Mesothelial cell of epicardium (in vitro differentiated cells): Measurements from ENCODE around the gene PPA1. TPM values are rescaled to one million over a fixed set of nuclear protein-coding genes. Genes with fewer than 3 reads are reported as not detected.
"Not testable (repeated sequence)": the region's sequence is repeated elsewhere in the genome, so short reads cannot be mapped to it uniquely, and the experiment has no call there.

ENCODE experiments used
- DNase-seq, 2 experiments: peaks; one replicate each; pipeline ENCODE4 v3.0.0; 2021; ENCODE audit warnings: low spot score in 2 of 2; ENCODE audit not compliant: unreplicated experiment in 2 of 2
- H3K27ac Mint-ChIP-seq: 2 replicates; pipeline ENCODE4 v1.8.0; 2021; ENCODE audit warnings: mixed read lengths
- H3K27me3 Mint-ChIP-seq: 2 replicates; pipeline ENCODE4 v1.8.0; 2021; ENCODE audit warnings: low read depth, mixed read lengths
- H3K36me3 Mint-ChIP-seq: 2 replicates; pipeline ENCODE4 v1.8.0; 2021; ENCODE audit warnings: mixed read lengths
- H3K4me1 Mint-ChIP-seq: 2 replicates; pipeline ENCODE4 v1.8.0; 2021; ENCODE audit warnings: mixed read lengths
- H3K4me3 Mint-ChIP-seq: 2 replicates; pipeline ENCODE4 v1.8.0; 2021; ENCODE audit warnings: mild to moderate bottlenecking, moderate library complexity, mixed read lengths
- H3K9me3 Mint-ChIP-seq: 2 replicates; pipeline ENCODE4 v1.8.0; 2021; ENCODE audit warnings: mixed read lengths
- total RNA-seq: library from RNA; stranded (reverse); gene quantifications from 3 replicates; pipeline ENCODE4 v1.2.1, GENCODE V29; 2021
- TF ChIP-seq, protein P1 (sequence below): fragments of 200-600 bp; sonication (generic); IDR thresholded peaks from one replicate; pipeline ENCODE4 v1.5.0; 2021; ENCODE audit warnings: antibody characterized with exemption; ENCODE audit not compliant: unreplicated experiment

Gene PPA1
- total RNA-seq, 1 donor from 2014 or later = 73.5 TPM

DNA sequence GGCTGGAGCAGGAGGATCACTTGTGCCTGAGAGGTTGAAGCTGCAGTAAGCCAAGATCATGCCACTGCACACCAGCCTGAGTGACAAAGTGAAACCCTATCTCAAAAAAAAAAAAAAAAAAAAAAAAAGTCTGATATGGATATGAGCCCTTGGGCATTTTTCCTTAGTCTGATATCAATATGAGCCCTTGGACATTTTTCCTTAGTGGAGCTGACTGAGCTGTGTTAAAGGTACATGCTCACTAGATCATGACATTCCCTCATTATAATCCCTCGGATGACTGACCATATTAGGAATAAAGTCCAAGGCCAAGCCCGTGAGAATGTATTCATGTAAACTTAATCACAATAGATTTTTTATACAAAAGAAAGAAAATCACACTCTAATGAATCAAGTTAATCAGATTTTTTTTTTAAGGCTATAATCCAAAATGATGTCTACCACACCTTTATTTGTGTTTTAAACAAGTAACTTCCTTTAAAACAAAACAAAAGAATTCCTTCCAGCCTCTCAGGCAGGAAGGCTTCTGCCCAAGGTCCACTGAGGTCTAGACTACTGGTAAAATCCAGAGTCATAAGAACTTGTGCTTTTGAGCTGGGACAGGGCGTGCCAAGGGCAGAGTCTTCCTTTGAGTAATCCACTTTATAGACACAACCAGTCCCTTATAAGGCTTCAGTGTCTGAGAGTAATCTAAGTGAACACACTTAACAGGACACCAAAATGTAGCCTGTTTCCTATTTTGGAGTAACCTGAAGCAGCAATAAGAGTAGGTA is 5.5 kb downstream of the PPA1 start:
- H3K27me3 Mint-ChIP-seq = no peaks in the 10 kb centered on the region
- H3K9me3 Mint-ChIP-seq = no peaks in the 10 kb centered on the region
- H3K4me3 Mint-ChIP-seq = no peak overlapping the region
- no peak for DNase-seq
- H3K4me1 Mint-ChIP-seq = peaks cover 12% of the 10 kb centered on the region
- TF ChIP-seq, protein P1, sequence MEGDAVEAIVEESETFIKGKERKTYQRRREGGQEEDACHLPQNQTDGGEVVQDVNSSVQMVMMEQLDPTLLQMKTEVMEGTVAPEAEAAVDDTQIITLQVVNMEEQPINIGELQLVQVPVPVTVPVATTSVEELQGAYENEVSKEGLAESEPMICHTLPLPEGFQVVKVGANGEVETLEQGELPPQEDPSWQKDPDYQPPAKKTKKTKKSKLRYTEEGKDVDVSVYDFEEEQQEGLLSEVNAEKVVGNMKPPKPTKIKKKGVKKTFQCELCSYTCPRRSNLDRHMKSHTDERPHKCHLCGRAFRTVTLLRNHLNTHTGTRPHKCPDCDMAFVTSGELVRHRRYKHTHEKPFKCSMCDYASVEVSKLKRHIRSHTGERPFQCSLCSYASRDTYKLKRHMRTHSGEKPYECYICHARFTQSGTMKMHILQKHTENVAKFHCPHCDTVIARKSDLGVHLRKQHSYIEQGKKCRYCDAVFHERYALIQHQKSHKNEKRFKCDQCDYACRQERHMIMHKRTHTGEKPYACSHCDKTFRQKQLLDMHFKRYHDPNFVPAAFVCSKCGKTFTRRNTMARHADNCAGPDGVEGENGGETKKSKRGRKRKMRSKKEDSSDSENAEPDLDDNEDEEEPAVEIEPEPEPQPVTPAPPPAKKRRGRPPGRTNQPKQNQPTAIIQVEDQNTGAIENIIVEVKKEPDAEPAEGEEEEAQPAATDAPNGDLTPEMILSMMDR = no peak
- peaks cover 1% of the 10 kb centered on the region for H3K36me3 Mint-ChIP-seq
- no peak overlapping the region for H3K27ac Mint-ChIP-seq

- H3K4me1 Mint-ChIP-seq = peaks cover 9% of the 10 kb centered on the region
- H3K9me3 Mint-ChIP-seq = no peaks in the 10 kb centered on the region
- TF ChIP-seq, protein P1 = no peak
- no peak overlapping the region for H3K4me3 Mint-ChIP-seq
- no peaks in the 10 kb centered on the region for H3K27me3 Mint-ChIP-seq
- peak overlapping the region; percentile 22 for H3K27ac Mint-ChIP-seq
- H3K36me3 Mint-ChIP-seq = no peaks in the 10 kb centered on the region
- no peak for DNase-seq
These were observed 9.5 kb downstream of the PPA1 start for GRCh38 chr10:70223728-70224127.

DNA sequence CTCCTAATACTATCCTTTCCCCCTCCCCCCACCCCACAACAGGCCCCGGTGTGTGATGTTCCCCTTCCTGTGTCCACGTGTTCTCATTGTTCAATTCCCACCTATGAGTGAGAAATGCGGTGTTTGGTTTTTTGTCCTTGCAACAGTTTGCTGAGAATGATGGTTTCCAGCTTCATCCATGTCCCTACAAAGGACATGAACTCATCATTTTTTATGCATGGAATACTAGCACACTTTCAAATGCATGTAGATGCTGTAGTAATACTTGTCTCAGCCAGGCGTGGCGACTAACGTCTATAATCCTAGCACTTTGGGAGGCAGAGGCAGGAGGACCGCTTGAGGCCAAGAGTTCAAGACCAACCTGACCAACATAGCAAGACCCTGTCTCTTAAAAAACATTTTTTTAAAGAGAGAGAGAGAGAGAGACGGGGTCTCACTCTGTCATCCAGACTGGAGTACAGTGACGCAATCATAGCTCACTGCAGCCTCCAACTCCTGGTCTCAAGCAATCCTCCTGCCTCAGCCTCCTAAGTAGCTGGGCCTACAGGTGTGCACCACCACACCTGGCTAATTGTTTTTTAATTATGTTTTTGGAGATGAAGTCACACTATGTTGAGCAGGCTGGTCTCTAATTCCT is 10.3 kb downstream of the PPA1 start:
- H3K4me1 Mint-ChIP-seq = not testable (repeated sequence)

DNA sequence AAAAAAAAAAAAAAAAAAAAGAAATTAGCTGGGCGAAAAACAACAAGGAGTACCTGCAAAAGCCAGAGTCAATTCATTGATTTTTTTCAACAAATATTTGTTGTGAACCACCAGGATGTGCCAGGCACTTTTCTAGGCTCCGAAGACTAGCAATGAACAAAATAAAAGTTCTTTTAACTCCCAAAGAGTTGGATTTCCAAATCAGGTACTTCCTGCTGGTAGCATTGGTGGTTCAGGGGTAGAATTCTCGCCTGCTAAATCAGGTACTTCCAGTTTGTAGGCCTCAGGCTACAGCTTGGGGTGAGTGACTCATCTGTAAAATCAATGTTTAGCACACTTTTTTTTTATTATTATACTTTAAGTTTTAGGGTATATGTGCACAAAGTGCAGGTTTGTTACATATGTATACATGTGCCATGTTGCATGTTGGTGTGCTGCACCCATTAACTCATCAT is 10.9 kb downstream of the PPA1 start:
- TF ChIP-seq, protein P1 = no peak
- no peaks in the 10 kb centered on the region for H3K27me3 Mint-ChIP-seq
- H3K4me1 Mint-ChIP-seq = peaks cover 9% of the 10 kb centered on the region
- DNase-seq = no peak
- H3K9me3 Mint-ChIP-seq = no peaks in the 10 kb centered on the region
- H3K4me3 Mint-ChIP-seq = no peak overlapping the region
- H3K36me3 Mint-ChIP-seq = peaks cover 2% of the 10 kb centered on the region
- no peak overlapping the region for H3K27ac Mint-ChIP-seq

More for the DNA sequence above, 10.3 kb downstream of the PPA1 start:
- not testable (repeated sequence) for DNase-seq, H3K36me3 Mint-ChIP-seq, H3K4me3 Mint-ChIP-seq, H3K27me3 Mint-ChIP-seq, H3K9me3 Mint-ChIP-seq, H3K27ac Mint-ChIP-seq

DNA sequence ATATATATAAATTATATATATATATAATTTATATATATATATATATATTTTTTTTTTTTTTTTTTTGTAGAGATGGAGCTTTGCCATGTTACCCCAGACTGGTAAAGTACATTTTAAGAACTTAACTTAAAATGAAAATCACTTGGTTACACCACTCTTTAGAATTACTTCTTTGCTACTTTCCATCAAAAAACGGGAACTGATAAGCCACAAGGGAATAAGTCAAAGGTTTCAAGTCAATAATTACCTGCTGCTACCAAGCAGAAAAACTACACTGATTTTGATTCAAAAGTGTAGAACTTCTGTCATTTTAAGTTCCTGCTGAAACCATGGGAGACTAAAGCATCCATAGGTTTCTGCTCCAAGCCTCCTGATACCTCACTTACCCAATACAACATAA is 12.2 kb downstream of the PPA1 start:
- no peaks in the 10 kb centered on the region for H3K27me3 Mint-ChIP-seq
- no peak overlapping the region for H3K4me3 Mint-ChIP-seq
- peaks cover 5% of the 10 kb centered on the region for H3K36me3 Mint-ChIP-seq
- no peak for DNase-seq
- TF ChIP-seq, protein P1 = no peak
- peaks cover 9% of the 10 kb centered on the region for H3K4me1 Mint-ChIP-seq
- H3K9me3 Mint-ChIP-seq = no peaks in the 10 kb centered on the region
- no peak overlapping the region for H3K27ac Mint-ChIP-seq

GRCh38 chr10:70212879-70213278 is 20.4 kb downstream of the PPA1 start:
- H3K27ac Mint-ChIP-seq = no peak overlapping the region
- H3K4me1 Mint-ChIP-seq = no peaks in the 10 kb centered on the region
- H3K36me3 Mint-ChIP-seq = peaks cover 32% of the 10 kb centered on the region
- H3K27me3 Mint-ChIP-seq = no peaks in the 10 kb centered on the region
- TF ChIP-seq, protein P1 = no peak
- no peaks in the 10 kb centered on the region for H3K9me3 Mint-ChIP-seq
- H3K4me3 Mint-ChIP-seq = no peak overlapping the region
- no peak for DNase-seq
